ENCODE measurements around the gene ZAP70.

Gene ZAP70

GRCh38 chr2:97740590-97741182, 27.3 kb downstream of the ZAP70 start:
- H3K4me3 ChIP-seq (ENCODE audit: low read depth, low read length) = no peak overlapping the region
- no peak for DNase-seq (ENCODE audit: low read depth)
- peak; percentile 89 for TF ChIP-seq CTCF (IDR thresholded peaks at IDR 0.05; ENCODE audit: low read depth, low read length, missing control alignments)

- DNase-seq (ENCODE audit: low read depth) = no peak
- no peak for TF ChIP-seq CTCF (IDR thresholded peaks at IDR 0.05; ENCODE audit: low read depth, low read length, missing control alignments)
- H3K4me3 ChIP-seq (ENCODE audit: low read depth, low read length) = no peak overlapping the region
Observed at GRCh38 chr2:97741251-97741650, 27.9 kb downstream of the ZAP70 start.

- no peak for DNase-seq (ENCODE audit: low read depth)
- no peak overlapping the region for H3K4me3 ChIP-seq (ENCODE audit: low read depth, low read length)
- TF ChIP-seq CTCF (IDR thresholded peaks at IDR 0.05; ENCODE audit: low read depth, low read length, missing control alignments) = no peak
Observed at GRCh38 chr2:97741686-97742085, 28.3 kb downstream of the ZAP70 start.

- H3K4me3 ChIP-seq (ENCODE audit: low read depth, low read length) = no peak overlapping the region
- no peak for TF ChIP-seq CTCF (IDR thresholded peaks at IDR 0.05; ENCODE audit: low read depth, low read length, missing control alignments)
- no peak for DNase-seq (ENCODE audit: low read depth)
Observed at GRCh38 chr2:97742381-97742847, 29.0 kb downstream of the ZAP70 start.

GRCh38 chr2:97743913-97744312, 30.5 kb downstream of the ZAP70 start:
- no peak for TF ChIP-seq CTCF (IDR thresholded peaks at IDR 0.05; ENCODE audit: low read depth, low read length, missing control alignments)
- no peak overlapping the region for H3K4me3 ChIP-seq (ENCODE audit: low read depth, low read length)
- DNase-seq (ENCODE audit: low read depth) = no peak

- no peak for TF ChIP-seq CTCF (IDR thresholded peaks at IDR 0.05; ENCODE audit: low read depth, low read length, missing control alignments)
- no peak overlapping the region for H3K4me3 ChIP-seq (ENCODE audit: low read depth, low read length)
- peak; percentile 8 for DNase-seq (ENCODE audit: low read depth)
Observed at GRCh38 chr2:97745474-97746174, 32.2 kb downstream of the ZAP70 start.

- no peak for DNase-seq (ENCODE audit: low read depth)
- TF ChIP-seq CTCF (IDR thresholded peaks at IDR 0.05; ENCODE audit: low read depth, low read length, missing control alignments) = no peak
Observed at GRCh38 chr2:97747285-97747684, 33.9 kb downstream of the ZAP70 start.

More at GRCh38 chr2:97747285-97747684, 33.9 kb downstream of the ZAP70 start:
- H3K4me3 ChIP-seq (ENCODE audit: low read depth, low read length) = no peak overlapping the region
